HG03565 (cell line): ENCODE measurements around the gene SPZ1.
"Not testable (repeated sequence)": the region's sequence is repeated elsewhere in the genome, so short reads cannot be mapped to it uniquely, and the experiment has no call there.

Experiments used
- ATAC-seq: cut with Tn5 transposase; IDR thresholded peaks from one replicate; pipeline ENCODE4 v1.9.1; 2021; ENCODE audit warnings: mild to moderate bottlenecking, moderate library complexity; ENCODE audit not compliant: unreplicated experiment

SPZ1 gene

GRCh38 chr5:80326468-80326867 lies 6.7 kb downstream of the SPZ1 start:
- ATAC-seq: no peak

GRCh38 chr5:80337379-80337778 lies 17.6 kb downstream of the SPZ1 start:
- ATAC-seq: no peak

- ATAC-seq: no peak
Measured at GRCh38 chr5:80339116-80339515, 19.3 kb downstream of the SPZ1 start.

- no peak for ATAC-seq
Measured at GRCh38 chr5:80341016-80341775, 21.4 kb downstream of the SPZ1 start.

GRCh38 chr5:80343067-80343466 lies 23.3 kb downstream of the SPZ1 start:
- ATAC-seq: no peak

- ATAC-seq: no peak
Measured at GRCh38 chr5:80346055-80346454, 26.3 kb downstream of the SPZ1 start.

GRCh38 chr5:80348171-80348570 lies 28.4 kb downstream of the SPZ1 start:
- ATAC-seq: no peak

GRCh38 chr5:80351019-80351418 lies 31.2 kb downstream of the SPZ1 start:
- not testable (repeated sequence) for ATAC-seq

GRCh38 chr5:80355686-80356085 lies 35.9 kb downstream of the SPZ1 start:
- ATAC-seq: no peak

- ATAC-seq: no peak
Measured at GRCh38 chr5:80357671-80358070, 37.9 kb downstream of the SPZ1 start.

- no peak for ATAC-seq
Measured at GRCh38 chr5:80360914-80361444, 41.2 kb downstream of the SPZ1 start.

- no peak for ATAC-seq
Measured at GRCh38 chr5:80364892-80365291, 45.1 kb downstream of the SPZ1 start.

GRCh38 chr5:80368661-80369480 lies 49.1 kb downstream of the SPZ1 start:
- no peak for ATAC-seq

GRCh38 chr5:80369521-80369920 lies 49.7 kb downstream of the SPZ1 start:
- ATAC-seq: no peak

GRCh38 chr5:80370390-80370789 lies 50.6 kb downstream of the SPZ1 start:
- ATAC-seq: no peak
